Stimulated activated naive CD8-positive, alpha-beta T cell treated with anti-CD3 and anti-CD28 coated beads, Interleukin-15, Interleukin-2, amounts not matched to agents 100 U/mL and 50 U/mL, for 24 hours (primary cell): ENCODE results near the gene H6PD.
A peak's percentile ranks its signal among the peaks of the same experiment; 100 is the strongest.

Experiments
- ATAC-seq: fragments of 150-1000 bp; cut with Tn5 transposase; one replicate; pipeline ENCODE4 v1.10.0; 2021
- DNase-seq: peaks from one replicate; pipeline ENCODE4 v3.0.0; 2021

H6PD gene

DNA sequence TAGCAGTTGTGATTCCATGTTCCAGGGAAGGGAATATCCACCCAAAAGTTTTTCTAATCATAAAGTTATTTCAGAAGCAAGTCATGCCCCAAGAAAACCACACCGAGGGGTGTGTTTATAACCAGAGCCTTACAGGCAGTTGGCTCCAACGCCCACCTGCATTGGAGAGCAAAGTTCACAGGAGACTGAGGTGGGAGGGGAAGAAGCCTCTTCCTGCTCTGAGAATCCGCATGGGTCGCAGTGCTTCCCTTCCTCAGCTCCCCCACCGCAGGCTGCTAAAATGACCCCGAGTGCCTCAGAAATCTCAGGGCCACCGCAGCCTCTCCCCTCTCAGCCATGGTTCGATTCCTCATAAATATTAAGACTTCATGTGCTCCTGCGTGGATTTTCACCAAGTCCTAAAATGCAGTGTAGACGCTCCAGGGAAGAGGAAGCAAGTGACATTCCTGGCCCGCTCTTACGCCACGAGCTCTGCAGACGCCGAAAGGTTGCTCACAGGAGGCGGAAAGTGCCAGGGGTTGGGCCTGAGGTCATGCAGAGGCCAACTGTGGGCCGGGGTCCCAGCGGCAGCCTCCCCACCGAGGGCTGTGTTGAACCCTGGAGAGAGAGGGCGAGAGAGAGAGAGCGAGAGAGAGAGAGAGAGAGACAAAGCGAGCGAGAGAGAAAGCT is 44.7 kb downstream of the H6PD start:
- peak; percentile 55 for DNase-seq
- ATAC-seq, result peak; percentile 29

DNA sequence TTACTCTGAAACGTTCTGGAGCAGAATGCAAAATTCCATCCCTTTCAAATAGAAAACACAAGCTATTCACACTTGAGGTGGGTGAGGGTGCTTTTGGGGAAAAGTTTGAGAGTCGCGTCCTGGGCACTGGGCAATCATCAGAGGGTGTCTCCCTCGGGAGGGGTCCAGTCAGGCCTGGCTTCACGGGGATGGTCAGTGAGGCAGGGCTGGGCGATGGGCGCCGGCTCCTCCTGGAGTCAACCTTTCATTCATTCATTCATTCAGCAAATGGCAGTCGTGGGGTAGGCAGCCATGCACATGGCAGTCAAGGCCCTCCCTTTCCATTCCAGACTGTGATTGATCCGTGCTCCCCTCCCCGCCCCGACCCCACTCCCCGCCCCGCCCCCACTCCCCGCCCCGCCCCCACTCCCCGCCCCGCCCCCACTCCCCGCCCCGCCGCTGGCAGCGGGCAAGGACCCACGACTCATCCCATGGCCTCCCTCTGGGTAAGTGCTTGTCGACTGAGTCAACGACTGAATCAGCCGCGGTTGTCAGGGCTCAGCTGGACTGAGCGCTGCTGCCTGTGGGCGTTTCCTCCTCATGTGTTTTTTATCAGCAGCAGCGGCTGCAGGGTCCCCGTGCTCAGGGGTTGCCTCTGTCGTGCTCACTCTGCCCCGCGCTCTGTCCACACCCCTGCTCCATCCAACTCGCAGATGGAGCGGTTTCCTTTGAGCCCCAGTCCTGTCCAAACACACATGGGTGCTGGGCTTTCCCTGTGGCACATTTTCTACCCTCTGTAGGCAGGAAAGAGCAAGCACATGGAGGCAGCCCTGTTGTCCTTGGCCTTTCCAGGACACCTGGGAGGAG is 45.7 kb downstream of the H6PD start:
- peak; percentile 77 for DNase-seq
- peak; percentile 87 for ATAC-seq

DNA sequence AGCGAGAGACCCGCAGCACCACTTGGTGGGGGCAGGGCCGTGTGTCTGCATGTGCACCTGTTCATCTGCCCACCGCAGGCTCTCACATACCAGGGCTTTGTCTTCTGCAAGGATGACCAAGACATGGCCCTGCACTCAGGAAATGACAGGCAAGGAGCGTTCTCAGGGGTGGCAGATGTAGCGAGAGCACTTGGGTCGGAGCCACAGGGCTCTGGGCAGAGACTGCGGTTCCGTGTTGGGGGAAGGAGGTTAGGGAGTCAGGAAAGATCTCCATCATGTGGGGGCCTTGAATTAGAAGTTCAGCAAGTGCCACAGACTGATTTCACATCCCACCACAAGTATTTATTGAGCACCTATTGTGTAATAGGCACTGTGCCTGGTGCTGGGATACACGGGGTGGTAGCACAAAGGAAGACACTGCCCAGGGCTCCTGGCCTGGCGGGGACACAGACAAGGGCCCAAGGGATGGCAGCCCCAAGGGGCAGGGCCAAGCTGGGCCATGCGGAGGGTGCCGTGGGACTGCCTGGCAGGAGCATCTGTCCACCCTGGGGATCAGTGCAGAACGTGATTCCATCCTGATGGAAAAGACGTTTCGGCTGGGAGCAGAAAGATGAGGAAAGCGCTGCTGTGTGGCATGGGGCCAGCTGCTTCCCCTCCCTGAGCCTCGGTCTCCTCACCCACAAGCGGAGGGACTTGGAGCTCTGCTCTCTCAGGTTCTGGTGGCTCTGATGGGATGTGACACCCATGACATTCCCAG is 46.7 kb downstream of the H6PD start:
- DNase-seq (no peak), ATAC-seq (no peak)

DNA sequence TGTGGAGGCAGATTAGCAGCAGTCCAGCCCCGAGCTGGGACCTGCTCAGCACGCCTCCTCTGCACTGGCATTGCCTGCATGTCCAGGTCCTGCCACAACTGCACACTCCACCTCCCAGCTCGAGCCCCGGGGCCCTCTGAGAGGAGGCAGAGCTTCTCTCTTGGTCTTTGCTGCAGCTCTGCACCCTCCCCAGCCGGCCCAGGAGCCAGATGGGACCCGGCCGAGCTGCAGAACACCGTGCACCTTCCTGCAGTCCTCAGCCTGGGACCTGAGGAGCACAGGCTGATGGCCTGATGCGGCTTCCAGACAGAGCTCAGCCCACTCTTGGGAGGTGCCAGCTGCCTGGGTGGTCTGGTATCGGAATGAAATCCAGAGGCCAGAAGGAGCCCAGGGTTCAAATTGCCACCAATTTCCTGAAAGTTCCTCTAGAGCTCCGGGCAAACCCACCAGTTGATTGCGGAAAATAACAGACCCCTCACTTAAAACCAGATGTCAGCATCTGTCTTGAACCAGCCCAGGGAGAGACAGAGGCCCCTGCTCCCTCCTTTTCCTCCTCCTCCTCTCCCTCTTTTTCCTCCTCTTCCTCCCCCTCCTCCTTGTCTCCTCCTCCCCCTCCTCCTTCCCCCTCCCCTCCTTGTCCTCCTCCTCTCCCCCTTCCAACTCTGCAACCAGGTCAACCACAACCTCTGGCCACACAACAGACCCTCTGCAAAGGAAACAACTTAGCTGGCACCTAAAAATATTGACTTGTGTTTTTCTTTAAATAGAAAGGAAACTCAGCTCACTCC is 47.5 kb downstream of the H6PD start:
- no peak for DNase-seq
- no peak for ATAC-seq

DNA sequence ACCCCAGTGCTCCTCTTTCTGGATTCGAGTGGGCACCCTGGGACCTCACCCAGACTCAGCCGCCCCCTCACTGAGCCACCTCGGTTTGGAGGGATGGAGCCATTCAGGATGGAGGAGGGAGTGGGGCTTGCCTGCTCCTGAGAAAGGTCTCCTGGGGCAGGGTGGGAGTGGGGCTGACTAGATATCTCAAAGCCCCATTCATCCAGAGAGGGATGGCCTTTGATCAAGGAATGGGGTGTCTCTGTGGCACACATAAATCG is 48.1 kb downstream of the H6PD start:
- no peak for DNase-seq
- no peak for ATAC-seq

DNA sequence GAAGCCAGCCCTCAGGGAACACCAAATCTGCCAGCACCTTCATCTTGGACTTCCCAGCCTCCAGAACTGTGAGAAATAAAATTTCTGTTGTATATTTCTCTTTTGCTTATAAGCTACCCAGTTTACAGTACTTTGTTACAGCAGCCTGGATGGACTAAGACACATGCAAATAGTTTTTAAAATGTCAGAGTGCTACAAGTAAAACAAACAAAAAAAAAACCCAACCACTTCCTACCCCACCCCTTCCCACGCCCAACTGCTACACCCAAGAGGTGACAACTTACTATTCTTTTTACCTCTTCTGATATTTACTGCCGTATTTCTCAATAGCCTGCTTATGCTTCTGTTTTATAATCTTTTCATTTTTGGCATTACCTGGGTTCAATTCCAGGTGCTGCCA is 49.5 kb downstream of the H6PD start:
- no peak for DNase-seq
- no peak for ATAC-seq

DNA sequence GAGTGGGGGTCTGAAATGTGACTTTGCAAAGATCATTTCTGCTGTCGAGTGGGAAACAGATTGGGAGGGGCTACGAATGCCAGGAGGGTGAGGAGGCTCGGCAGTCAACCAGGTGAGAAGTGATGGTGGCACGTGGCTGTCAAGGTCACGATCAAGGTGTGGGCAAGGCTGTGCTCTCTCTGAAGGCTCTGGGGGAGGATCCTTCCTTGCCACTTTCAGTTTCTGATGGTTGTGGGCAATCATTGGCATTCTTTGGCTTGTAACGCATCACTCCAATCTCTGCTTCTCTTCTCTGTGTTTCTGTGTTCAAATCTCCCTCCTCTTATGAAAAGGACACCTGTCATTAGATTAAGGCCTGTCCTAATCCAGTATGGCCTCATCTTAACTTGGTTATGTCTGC is 52.0 kb downstream of the H6PD start:
- ATAC-seq, result no peak
- no peak for DNase-seq

DNA sequence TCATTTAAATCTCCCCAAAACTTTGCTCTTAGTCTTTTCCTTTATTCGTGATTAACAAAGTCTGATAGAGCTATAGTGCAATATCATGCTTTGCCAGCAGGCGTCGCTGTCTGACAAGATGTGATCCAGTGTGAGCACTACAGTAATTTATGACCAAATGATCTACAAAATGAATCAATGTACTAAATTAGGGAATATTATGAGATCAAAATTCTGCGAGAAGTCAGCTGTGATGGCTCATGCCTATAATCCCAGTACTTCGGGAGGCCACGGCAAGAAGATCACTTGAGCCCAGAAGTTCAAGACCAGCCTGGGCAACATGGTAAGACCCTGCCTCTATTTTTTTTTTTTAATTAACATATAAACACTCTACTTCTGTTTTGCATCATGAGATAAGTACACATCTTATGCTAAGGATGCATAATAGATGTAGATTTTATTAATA is 54.5 kb downstream of the H6PD start:
- DNase-seq (peak; percentile 88), ATAC-seq (no peak)

DNA sequence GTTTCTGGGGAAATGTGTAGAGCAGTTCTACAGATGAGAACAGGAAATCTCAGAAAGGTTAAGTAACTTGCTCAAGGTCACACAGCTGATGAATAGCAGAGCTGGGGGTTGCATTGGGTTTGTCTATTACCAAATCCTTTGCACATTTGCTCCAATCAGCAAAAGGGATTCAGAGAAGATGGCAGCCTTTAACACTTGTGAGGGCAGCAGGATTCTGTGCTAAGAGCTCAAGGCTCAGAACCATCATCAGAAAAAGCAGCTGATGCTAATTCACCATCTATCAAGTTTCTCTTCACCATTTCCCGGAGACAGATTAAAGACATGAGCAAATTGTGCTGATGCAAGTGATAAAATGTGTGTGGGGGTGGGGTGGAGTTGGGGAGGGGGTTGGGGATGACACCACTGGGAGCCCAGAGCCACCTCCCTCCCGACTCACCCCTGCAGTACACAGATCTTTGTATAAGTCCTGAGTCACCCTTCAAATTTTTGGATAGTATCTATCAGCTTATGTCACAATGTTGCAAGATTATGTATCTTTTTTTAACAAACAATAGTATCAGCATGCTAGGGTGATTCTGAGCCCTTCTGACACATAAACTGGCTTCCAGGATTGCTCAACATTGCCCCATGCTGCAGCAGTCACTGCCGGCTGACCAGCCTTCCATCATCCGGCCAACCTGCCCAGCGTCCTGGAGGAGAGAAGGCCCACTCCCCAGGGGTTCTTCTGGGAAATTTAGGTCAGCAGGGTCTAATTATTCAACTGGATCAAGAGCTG is 55.3 kb downstream of the H6PD start:
- no peak for DNase-seq

DNA sequence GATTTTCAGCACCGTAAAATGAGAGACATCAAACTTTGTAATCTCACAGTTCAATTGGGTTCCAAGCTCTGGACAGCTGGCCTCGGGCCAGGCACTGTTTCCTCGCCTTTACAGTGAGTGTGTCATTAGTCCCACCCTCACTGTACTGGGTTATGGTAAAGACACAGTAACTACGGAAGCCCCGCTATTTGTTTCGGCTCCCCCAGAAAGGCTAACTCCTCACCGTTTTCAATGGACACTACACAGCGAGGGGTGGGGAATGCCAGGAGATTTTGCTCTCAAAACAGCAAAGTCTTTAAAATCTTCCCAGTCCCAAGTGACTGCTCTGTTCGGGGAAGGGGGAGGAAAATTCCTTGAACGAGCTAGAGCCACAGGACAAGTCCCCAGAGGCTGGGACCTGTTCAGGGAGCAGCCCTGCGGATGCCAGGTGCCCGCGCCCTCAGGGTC is 57.4 kb downstream of the H6PD start:
- DNase-seq (no peak), ATAC-seq (no peak)

More for the DNA sequence above, 55.3 kb downstream of the H6PD start:
- no peak for ATAC-seq

DNA sequence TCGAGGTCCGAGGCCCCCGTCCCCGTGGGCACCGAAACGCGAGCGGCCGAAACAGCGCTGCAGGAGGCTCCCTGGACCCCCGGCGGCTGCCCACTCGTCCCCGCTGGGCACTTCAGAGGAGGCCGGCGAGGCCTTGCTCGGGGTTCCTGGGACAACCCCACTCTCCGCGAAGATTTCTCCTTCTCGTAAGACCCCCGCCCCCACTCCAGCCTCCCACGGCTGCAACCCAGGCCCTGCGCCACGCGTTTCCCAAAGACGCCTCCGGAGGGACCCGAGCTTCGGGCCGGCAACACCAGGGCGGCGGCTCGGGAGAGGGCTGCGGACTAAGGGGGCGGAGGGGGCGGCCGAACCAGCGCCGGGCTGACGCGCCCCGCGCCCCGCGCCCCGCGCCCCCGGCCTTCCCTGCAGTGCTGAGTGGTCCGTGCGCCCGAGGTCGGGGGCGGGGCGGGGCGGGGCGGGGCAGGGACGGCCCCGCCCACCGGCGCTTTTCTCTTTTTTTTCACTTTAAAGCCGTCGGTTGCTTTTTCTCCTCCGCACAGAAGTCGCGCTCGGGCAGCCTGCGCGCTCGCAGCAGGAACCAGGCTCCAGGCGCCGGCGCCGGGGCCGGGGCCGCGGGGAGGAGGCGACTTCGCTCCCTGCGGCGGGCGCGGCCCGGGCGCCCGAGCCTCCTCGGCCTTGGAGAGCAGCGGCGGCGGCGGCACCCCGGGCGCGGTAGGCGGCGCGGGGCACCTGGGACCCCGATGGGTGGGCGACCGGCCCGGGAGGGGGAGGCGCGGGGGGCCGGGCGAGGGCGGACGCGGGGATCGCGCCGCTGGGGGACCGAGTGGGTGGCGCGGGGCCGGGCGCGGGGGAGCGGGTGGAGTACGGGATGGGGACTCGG is 58.0 kb downstream of the H6PD start, which contains the start of gene SPSB1:
SPSB1 (plus strand) TSS at position 534 of the 880 bp plus-strand sequence. CDS start 62,998 bp downstream, outside the sequence.
- DNase-seq, result peak; percentile 56
- peak; percentile 62 for ATAC-seq

DNA sequence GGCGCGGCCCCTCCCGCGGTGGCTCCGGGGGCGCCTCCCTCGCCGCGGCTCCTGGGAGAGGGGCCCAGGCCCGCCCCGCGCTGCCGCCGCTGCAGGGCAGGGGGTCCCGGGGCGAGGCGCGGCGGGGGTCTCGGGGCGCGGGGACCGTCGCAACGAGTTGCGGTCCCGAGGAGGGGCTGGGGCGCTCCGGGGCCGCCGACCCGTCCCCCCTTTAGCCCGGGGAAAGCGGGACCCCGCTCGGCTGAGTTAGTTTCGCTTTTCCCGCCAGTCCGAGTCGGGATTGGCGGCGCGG is 58.6 kb downstream of the H6PD start:
- ATAC-seq (no peak), DNase-seq (no peak)

DNA sequence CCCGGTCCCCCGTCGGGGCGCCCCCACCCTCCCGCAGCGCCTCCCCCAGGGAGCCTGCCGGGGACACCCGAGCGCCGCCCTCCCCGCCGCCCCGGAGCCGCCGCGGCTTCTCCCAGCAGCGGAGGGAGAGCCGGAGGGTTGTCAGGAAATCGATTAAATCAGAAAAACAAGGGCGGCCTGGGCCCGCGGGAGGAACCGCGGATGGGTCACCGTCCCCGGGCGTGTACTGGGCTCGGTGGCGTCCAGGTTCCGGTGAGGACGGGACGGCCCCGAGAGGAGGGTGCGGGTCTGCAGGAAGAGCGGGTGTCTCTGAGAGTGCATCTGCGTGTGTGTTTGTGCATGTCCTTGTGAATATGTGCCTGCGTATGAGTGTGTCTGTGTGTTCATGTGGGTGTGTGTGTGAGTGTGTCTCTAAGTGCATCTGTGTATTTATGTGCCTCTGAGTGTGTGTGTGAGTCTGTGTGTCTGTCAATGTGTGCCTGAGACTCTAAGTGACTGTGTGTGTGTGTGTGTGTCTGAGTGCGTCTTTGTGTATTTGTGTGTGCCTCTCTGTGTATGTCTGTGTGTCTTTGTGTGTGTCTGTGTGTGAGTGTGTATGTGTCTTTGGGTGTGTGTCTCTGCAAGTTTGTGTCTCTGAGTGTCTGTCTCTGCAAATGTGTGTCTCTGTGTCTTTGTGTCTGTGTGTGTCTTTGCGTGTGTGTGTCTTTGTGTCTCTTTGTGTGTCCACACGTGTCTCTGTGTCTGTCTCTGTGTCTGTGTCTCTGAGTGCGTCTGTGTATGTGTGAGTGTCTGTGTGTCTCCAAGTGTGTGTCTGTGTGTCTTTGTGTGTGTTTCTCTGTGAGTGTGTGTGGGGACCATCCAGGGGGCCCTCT is 59.2 kb downstream of the H6PD start:
- ATAC-seq (no peak), DNase-seq (peak; percentile 43)

DNA sequence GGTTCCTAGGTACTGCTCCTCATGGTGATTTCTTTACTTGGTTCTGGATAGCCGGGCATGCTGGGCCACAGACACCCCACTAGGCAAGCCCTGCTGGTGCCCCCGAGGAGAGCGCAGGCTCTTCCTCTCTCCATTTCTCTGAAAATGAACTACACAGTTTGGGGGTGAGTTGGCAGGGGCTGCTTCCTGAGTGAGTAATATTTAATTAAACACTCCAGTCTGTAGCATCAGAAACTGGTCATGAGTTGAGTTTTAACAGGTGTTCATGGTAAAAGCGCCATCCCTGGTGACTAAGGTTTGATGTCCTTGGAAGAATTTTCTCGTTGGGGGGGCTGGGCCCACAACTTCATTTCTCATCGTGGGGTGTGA is 59.8 kb downstream of the H6PD start:
- peak; percentile 45 for ATAC-seq
- no peak for DNase-seq

DNA sequence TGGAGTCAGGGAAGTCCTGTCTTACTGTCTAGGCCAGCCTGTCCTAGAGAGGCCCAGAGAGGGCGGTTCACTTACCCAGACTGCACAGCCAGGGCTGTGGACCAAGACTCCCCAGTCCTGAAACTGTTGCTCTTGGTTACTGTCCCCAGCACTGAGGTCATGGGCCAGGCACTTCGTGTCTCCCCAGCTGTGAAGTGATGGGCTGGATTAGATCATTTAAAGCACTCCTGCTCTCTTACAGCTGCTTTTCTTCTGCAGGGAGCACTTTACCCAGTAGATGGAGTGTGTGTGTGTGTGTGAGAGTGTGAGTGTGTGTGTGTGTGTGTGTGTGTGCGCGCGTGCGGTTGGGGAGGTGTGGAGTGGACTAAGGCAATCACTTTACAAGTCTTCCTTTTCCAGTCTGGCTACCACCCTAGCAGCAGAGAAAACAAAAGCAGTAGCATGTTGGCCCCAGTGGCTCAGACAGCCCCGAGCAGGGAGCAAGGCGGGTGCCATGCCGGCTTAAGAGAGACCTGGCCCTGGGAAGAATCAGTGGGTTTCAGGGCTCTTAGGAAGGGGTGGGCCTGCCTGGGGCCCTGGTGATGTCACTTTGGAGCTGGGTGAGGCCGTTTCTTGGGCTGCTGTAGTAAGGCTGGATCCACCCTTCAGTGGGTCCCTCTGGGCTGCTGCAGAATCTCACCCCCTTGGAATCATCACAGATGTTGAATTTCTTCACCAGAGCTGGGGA is 60.5 kb downstream of the H6PD start:
- ATAC-seq (peak; percentile 26), DNase-seq (peak; percentile 20)

DNA sequence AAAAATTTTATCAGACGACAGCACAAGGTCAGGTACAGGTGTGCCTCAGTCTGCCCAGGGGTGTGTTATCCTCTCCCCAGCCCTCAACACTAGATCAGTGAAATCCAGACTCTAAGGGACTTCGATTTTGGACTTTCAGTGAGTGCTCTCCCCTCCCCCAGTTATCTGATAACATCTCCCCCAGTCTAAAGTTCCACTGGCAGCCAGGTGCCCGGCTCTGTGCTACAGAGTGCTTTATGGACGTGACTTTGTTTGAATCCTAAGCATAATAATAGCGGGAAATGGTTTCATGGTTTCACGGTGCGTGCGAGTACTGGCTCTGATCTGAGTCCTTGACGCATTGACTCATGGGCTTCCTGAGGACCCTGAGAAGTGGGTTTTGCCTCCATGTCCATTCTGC is 61.3 kb downstream of the H6PD start:
- ATAC-seq, result no peak
- no peak for DNase-seq

DNA sequence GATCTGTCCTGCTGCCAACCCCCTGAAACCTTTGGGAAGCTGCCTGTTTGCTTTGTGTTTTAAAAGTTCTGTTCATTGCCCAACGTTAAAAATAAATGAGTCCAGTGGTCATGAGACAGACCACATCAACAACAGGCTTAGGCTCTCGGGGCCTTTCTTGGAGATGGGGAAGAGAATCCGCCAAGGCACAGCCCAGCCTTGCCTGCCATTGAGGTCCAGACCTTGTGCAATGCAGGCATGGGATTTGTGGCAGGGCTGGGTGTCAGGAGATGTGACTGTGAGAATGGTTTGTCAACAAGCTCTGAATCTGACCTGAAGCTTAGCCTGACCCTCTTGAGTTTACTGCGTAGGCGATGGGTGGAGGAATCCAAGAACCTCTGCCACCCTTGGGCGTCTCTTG is 62.3 kb downstream of the H6PD start:
- no peak for DNase-seq

DNA sequence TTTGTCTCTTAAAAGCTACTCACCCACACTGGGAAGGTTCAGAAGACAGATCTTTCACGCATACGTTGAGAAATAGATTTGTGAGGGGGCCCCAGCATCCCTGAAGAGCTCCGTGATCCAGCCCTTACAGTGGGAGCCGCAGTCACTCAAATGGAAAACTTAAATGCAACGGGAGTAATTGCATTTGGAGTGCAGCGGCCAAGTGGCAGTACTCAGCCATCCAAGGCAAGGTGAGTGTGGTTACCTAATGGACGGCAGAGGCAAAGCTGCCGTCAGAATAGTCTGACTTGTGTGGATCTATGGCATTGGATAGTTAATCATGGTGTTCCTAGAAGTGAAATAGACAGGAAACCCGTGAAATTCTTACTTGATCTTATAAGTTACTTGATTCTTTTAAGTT is 63.3 kb downstream of the H6PD start:
- ATAC-seq (no peak), DNase-seq (no peak)

More for the DNA sequence above, 62.3 kb downstream of the H6PD start:
- ATAC-seq, result no peak

DNA sequence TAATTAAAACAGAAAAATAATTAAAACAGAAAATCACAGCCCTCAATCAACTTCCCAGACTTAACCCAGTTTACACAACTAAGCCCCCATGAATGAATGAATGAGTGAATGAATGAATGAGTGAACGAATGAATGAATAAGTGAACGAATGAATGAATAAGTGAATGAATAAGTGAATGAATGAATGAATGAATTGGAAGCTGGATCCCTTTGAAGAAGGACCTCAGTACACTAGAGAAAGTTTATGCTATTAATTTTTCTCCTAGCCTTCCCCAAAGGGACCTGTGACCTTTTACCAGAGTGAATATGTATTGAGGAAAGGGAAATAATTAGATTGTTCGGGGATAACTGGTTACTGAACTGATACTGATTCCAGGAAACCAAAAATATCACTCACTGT is 63.7 kb downstream of the H6PD start:
- DNase-seq (no peak), ATAC-seq (no peak)
